Smooth muscle cell (in vitro differentiated cells): ENCODE data around the gene TNIP2. TPM values are rescaled to one million over a fixed set of nuclear protein-coding genes. Genes with fewer than 3 reads are reported as not detected.

ENCODE experiments used
- DNase-seq: peaks from one replicate; lab custom pipeline; 2025; ENCODE audit not compliant: unreplicated experiment; lab: John Stamatoyannopoulos, UW
- H2AFZ ChIP-seq: fragments of 200-600 bp; sonication (generic); 2 replicates; pipeline ENCODE4 v1.6.0; 2016; ENCODE audit warnings: antibody characterized with exemption, low read depth, mild to moderate bottlenecking
- H3F3A ChIP-seq: fragments of 200-600 bp; sonication (generic); 2 replicates; pipeline ENCODE4 v1.6.0; 2017; ENCODE audit warnings: antibody characterized with exemption, low read depth
- H3K27ac ChIP-seq: fragments of 200-600 bp; sonication (generic); 2 replicates; pipeline ENCODE4 v1.5.1; 2016; ENCODE audit warnings: low read depth, mild to moderate bottlenecking
- H3K27me3 ChIP-seq: fragments of 200-600 bp; sonication (generic); 2 replicates; pipeline ENCODE4 v1.6.1; 2016; ENCODE audit warnings: low read depth, mild to moderate bottlenecking
- H3K36me3 ChIP-seq: fragments of 200-600 bp; sonication (generic); 2 replicates; pipeline ENCODE4 v1.5.1; 2016; ENCODE audit warnings: low read depth
- H3K4me1 ChIP-seq: fragments of 200-600 bp; sonication (generic); 2 replicates; pipeline ENCODE4 v1.5.1; 2016; ENCODE audit warnings: low read depth
- H3K4me2 ChIP-seq: fragments of 200-600 bp; sonication (generic); 2 replicates; pipeline ENCODE4 v1.6.0; 2016; ENCODE audit warnings: mild to moderate bottlenecking
- H3K4me3 ChIP-seq: fragments of 200-600 bp; sonication (generic); 2 replicates; pipeline ENCODE4 v1.5.1; 2016; ENCODE audit warnings: mild to moderate bottlenecking
- H3K79me2 ChIP-seq: fragments of 200-600 bp; sonication (generic); 2 replicates; pipeline ENCODE4 v1.6.0; 2016; ENCODE audit warnings: low read depth, mild to moderate bottlenecking
- H3K9ac ChIP-seq: fragments of 200-600 bp; sonication (generic); 2 replicates; pipeline ENCODE4 v1.6.0; 2016; ENCODE audit warnings: low read depth
- H3K9me3 ChIP-seq: fragments of 200-600 bp; sonication (generic); replicated peaks from 2 replicates; pipeline ENCODE4 v1.5.1; 2016; ENCODE audit warnings: low read depth
- H4K20me1 ChIP-seq: fragments of 200-600 bp; sonication (generic); 2 replicates; pipeline ENCODE4 v1.6.0; 2016; ENCODE audit warnings: low read depth
- WGBS: methylation state at CpG from one replicate; pipeline ENCODE4 v1.1.7; 2016; ENCODE audit warnings: low lambda C conversion rate; 5-methylcytosine and 5-hydroxymethylcytosine counted together
- polyA plus RNA-seq: library from polyadenylated mRNA; unstranded; fragments of >200 nt; fragmentation: Nextera tagmentation; extraction: Ambion mirVana; gene quantifications from 2 replicates; pipeline ENCODE4 v1.2.1, GENCODE V29; 2016
- total RNA-seq: library from RNA; depleted of rRNA; stranded (reverse); fragments of >200 nt; gene quantifications from 2 replicates; pipeline ENCODE4 v1.2.3, GENCODE V29; 2014
- TF ChIP-seq, protein P1 (sequence below): fragments of 200-600 bp; sonication (generic); IDR thresholded peaks from 2 replicates; pipeline ENCODE4 v1.5.1; 2017; ENCODE audit warnings: borderline replicate concordance, mild to moderate bottlenecking, antibody characterized with exemption; ENCODE audit not compliant: insufficient read depth, poor library complexity, severe bottlenecking

The TNIP2 gene
- total and polyA plus RNA-seq, 2 experiments from 2014 or later = 23.8 to 37.5 TPM

DNA sequence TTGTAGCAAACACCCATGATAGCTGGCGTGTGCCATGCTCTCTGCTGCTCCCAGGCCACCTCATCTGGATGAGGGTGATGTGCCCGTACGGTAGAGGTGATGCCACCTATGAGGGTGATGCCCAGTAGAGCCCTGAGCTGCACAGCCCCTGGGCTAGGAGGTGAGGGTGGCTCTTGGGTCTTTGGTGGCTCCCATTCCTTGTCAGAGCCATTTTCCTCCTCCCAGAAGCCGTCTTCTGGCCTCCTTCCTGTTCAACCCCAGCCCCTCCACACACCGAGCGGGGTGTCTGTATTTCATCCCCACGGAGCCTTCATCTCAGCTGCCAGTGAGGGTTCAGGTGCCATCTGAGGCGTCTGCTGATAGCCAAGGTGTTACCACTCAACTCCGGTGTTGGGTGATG, 12.0 kb upstream of the TNIP2 start:
- DNase-seq = no peak
- Histone ChIP-seq H2AFZ (no peak overlapping the region), H3K36me3 (no peaks in the 10 kb centered on the region), H3K4me2 (no peak overlapping the region), H3K27me3 (no peaks in the 10 kb centered on the region), H3K9me3 (no peaks in the 10 kb centered on the region), H3K4me3 (no peak overlapping the region), H3K79me2 (no peaks in the 10 kb centered on the region), H4K20me1 (no peaks in the 10 kb centered on the region), H3F3A (peaks cover 14% of the 10 kb centered on the region), H3K9ac (no peak overlapping the region), H3K4me1 (peaks cover 7% of the 10 kb centered on the region), H3K27ac (no peak overlapping the region)
- 72% methylated on average over 9 of the region's 9 CpGs for WGBS
- TF ChIP-seq, protein P1, sequence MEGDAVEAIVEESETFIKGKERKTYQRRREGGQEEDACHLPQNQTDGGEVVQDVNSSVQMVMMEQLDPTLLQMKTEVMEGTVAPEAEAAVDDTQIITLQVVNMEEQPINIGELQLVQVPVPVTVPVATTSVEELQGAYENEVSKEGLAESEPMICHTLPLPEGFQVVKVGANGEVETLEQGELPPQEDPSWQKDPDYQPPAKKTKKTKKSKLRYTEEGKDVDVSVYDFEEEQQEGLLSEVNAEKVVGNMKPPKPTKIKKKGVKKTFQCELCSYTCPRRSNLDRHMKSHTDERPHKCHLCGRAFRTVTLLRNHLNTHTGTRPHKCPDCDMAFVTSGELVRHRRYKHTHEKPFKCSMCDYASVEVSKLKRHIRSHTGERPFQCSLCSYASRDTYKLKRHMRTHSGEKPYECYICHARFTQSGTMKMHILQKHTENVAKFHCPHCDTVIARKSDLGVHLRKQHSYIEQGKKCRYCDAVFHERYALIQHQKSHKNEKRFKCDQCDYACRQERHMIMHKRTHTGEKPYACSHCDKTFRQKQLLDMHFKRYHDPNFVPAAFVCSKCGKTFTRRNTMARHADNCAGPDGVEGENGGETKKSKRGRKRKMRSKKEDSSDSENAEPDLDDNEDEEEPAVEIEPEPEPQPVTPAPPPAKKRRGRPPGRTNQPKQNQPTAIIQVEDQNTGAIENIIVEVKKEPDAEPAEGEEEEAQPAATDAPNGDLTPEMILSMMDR = no peak

GRCh38 chr4:2767705-2768074, 11.6 kb upstream of the TNIP2 start:
- no peak for DNase-seq
- TF ChIP-seq, protein P1 = no peak

GRCh38 chr4:2767046-2767704, 11.0 kb upstream of the TNIP2 start:
- Histone ChIP-seq H3K4me2 (no peak overlapping the region), H3K36me3 (no peaks in the 10 kb centered on the region), H3K9ac (no peak overlapping the region), H3K4me1 (peaks cover 7% of the 10 kb centered on the region), H3K9me3 (no peaks in the 10 kb centered on the region), H3K27ac (no peak overlapping the region), H2AFZ (no peak overlapping the region), H4K20me1 (no peaks in the 10 kb centered on the region), H3K79me2 (no peaks in the 10 kb centered on the region), H3F3A (peaks cover 14% of the 10 kb centered on the region), H3K27me3 (no peaks in the 10 kb centered on the region), H3K4me3 (no peak overlapping the region)
- TF ChIP-seq, protein P1 = no peak
- WGBS = 72% methylated on average over 5 of the region's 5 CpGs
- no peak for DNase-seq

More at GRCh38 chr4:2767705-2768074, 11.6 kb upstream of the TNIP2 start:
- Histone ChIP-seq H4K20me1 (no peaks in the 10 kb centered on the region), H3K36me3 (no peaks in the 10 kb centered on the region), H3F3A (peaks cover 14% of the 10 kb centered on the region), H2AFZ (no peak overlapping the region), H3K9ac (no peak overlapping the region), H3K27ac (no peak overlapping the region), H3K4me2 (no peak overlapping the region), H3K79me2 (no peaks in the 10 kb centered on the region), H3K4me1 (peaks cover 7% of the 10 kb centered on the region), H3K27me3 (no peaks in the 10 kb centered on the region), H3K9me3 (no peaks in the 10 kb centered on the region), H3K4me3 (no peak overlapping the region)
- 16% methylated on average over 11 of the region's 11 CpGs for WGBS
